NCI-H1694 (cell line): ENCODE results near the gene PIEZO1.
A peak's percentile ranks its signal among the peaks of the same experiment; 100 is the strongest.
"Not testable (repeated sequence)": the region's sequence is repeated elsewhere in the genome, so short reads cannot be mapped to it uniquely, and the experiment has no call there.

Source experiments
- DNase-seq: peaks from one replicate; lab custom pipeline; 2025; lab: John Stamatoyannopoulos, UW

The PIEZO1 gene

GRCh38 chr16:88803264-88803987 is 18.4 kb upstream of the PIEZO1 start, which contains the start of gene CDT1:
CDT1 (plus strand) TSS chr16:88803789; CDS start chr16:88803832, 43 bp downstream.
- DNase-seq = peak; percentile 50

GRCh38 chr16:88800277-88800592 is 15.2 kb upstream of the PIEZO1 start:
- DNase-seq = no peak

- DNase-seq = no peak
These were observed 14.7 kb upstream of the PIEZO1 start for GRCh38 chr16:88799569-88800276.

GRCh38 chr16:88798772-88799455 is 13.9 kb upstream of the PIEZO1 start:
- peak; percentile 63 for DNase-seq

DNA sequence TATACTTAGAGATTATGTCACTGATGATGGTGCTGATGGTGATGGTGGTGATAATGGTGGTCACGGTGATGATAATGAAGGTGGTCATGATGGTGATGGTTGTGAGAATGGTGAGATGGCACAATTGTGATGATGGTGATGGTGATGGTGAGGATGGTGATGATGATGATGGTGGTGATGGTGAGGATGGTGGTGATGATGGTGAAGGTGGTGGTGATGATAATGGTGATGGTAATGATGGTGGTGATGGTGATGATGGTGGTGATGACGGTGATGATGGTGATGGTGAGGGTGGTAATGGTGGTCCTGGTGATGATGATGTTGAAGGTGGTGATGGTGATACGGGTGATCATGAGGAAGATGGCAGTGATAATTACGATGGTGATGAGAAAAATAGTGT is 13.1 kb upstream of the PIEZO1 start:
- DNase-seq = no peak

GRCh38 chr16:88796278-88796677 is 11.3 kb upstream of the PIEZO1 start:
- no peak for DNase-seq

DNA sequence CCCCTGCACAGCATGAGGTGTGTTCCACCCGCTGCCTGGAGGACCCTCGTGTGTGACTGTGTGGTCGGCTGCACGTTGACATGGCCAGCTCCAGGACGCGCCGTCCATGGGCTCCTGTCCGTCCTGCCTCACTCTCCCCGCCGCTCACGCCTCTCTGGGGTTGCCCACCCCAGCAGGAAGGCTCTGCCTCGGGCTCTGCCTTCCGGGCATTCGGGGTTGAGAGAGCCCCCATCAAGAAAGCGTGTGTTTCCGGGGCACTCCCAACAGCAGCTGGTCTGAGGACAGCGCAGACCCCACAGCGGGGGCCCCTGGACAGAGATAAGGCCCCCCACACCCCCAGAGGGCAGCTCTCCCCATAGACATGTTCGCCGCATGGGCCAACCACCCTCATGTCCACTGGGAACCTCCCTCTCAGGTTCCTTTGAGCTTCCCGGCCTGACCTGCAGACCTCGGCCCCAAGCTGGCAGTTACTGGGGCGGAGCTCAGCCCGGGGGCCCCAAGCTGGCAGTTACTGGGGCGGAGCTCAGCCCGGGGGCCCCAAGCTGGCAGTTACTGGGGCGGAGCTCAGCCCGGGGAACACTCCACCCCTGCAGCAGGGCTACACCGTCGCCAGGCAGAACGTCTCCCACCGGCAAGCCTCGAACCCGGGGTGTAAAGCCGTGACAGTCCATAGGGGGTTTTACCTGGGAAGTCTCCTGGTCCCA is 8.4 kb upstream of the PIEZO1 start:
- DNase-seq = no peak

- DNase-seq = no peak
These were observed 7.7 kb upstream of the PIEZO1 start for GRCh38 chr16:88792668-88793250.

GRCh38 chr16:88792078-88792550 is 7.1 kb upstream of the PIEZO1 start:
- no peak for DNase-seq

DNA sequence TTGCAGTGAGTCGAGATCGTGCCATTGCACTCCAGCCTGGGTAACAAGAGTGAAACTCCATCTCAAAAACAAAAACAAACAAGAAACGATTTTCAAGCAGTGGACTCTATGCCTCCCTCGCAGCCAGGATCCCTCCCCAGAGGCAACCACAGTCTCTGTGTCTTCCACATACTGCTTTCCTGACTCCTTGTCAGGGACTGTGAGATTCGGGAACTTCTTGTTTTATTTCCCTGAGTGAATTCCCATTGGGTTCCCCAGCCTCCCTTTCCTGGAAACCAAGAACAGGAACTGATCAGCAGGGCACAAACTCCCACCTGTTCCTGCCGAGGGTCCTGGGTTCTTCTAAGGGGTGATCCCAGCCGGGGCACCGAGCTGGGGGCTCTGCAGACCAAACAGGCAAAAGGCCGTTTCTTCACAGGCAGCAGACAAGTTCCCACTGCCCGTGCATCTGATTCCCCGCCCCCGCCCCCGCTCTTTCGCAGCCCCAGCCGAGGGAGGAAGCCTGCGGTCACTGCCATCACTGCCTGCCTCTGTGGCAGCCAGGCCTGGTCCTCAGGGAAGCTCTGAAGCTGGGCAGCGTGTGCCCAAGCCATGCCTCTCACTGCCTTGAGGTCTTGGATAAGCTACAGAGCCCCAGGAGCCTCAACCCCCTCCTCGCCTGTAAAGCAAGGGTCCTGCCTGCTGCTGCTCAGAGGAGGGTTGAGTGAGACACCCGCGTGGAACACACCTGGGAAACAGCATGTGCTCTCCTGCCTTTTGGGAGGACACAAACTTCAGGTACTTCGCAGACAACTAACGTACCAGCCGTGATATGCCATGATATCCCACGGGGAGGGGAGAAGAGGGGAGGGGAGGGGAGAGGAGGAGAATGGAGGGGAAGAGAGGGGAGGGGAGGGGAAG is 5.5 kb upstream of the PIEZO1 start:
- DNase-seq = no peak

- DNase-seq = no peak
These were observed 4.6 kb upstream of the PIEZO1 start for GRCh38 chr16:88789594-88789993.

GRCh38 chr16:88788749-88789148 is 3.7 kb upstream of the PIEZO1 start:
- not testable (repeated sequence) for DNase-seq

GRCh38 chr16:88787579-88788314 is 2.7 kb upstream of the PIEZO1 start:
- DNase-seq = no peak

DNA sequence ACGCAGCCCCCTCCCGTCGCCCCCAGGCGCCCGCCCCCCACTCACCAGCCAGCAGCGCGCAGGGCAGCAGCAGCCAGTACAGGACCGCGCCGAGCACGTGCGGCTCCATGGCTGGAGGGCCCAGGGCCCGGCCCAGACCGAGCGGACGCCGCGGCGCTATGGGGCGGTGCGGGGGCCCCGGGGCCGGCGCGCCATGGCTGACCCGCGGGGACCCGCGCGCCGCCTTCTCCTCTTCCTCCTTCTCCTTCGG is 239 bp downstream of the PIEZO1 start:
- no peak for DNase-seq

- DNase-seq = no peak
These were observed 755 bp downstream of the PIEZO1 start for GRCh38 chr16:88784074-88784855.

DNA sequence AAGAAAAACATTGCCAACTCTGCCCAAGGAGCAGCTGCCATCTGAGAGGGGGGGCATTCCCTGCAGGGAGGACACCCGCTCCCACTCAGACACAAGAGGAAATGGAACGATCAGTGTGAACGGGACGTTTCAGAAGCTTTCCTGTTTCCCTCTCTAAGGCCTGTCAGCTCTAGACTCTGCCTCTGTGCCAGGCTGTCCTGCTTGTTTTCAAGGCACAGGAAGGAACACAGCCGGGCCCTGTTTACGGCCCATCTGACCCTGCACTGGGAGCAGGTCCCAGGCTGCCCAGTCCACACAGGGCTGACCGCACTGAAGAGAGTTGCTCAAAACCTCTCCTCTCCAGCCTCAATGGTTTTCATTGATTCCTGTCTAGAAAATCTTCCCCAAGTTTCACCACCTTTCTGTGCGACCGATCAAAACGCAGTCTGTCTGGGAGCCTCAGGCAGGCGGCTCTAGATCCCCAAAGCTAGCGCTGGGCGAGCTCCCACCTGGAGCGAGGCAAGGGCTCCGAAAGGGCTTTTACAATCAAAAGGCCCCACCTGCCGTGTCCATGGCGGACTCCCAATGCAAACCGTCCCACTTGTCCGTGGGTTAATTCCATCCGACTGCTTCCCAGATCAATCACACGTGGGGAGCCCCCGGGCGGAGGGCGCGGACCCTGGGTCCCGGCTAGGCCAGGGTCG is 1.5 kb downstream of the PIEZO1 start:
- no peak for DNase-seq

GRCh38 chr16:88782454-88783390 is 2.3 kb downstream of the PIEZO1 start:
- no peak for DNase-seq
